ENCODE data around the gene PTPRN2.

Gene PTPRN2

DNA sequence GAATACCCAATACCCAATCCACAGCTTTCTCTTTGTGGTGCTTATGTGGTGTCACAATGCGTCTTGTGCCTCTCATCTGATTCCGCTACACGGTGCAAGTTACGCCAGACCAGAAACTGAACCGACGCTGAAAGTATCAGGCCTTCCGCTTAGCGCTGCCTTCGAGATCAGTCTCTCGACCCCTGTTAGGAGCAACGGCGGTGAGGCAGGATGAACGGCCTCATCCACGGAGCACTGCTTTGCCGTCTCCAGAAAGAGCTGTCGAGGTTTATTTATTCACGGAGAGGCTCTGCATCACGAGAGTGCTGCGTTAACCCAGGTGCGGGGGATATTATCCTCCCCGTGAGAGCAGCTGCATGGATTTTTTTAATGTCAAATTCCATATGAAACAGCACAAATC is 786.5 kb downstream of the PTPRN2 start:
- H3K4me3 ChIP-seq (ENCODE audit: low read depth, low read length), result no peak overlapping the region

DNA sequence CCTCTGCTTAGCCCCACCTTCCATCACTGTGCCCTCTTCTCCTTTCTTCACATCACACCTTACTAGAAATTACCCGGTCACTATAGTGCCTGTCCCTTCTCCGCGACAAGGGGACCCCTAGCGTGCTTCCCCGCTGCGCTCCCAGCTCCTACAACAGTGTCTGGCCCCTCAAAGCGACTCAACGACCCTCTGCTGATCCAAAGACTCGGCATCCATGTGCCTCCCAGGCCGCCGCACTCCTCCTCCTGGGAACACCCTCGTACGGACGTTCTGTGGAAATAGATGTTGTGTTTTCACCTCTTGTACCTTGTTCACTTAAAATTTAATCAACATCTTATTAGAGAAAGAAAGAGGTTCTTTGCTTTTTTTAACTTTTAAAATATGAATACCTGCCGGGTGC is 787.3 kb downstream of the PTPRN2 start:
- H3K4me3 ChIP-seq (ENCODE audit: low read depth, low read length), result no peak overlapping the region

DNA sequence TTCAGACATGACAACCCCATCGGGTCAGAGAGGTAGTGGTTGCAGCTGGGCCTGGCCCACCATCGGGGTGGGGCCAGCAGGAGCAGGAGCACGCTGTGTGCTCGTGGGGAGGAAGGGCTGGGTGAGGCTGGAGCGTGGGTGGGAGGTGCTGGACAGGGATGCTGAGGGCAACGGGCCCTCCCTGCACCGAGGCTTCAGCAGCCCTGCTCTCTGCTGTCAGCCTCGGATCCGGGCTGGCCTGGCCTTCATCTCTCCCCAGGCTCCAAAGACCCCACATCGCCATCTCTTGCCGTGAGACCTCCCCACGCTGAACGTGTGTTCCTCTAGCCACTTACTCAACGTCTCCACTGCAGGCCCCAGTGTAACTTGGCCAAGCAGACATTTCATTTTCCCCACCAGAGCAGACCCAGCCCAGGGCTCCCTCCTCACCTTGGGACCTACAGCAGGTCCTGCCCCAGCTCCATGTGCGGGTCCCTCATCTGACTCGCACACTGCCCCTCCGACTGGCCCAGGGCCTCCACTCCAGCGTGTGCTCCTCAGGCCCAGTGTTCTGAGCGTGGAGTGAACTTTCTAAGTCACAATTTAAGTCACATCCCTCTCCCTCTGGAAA is 788.4 kb downstream of the PTPRN2 start:
- no peak overlapping the region for H3K4me3 ChIP-seq (ENCODE audit: low read depth, low read length)

DNA sequence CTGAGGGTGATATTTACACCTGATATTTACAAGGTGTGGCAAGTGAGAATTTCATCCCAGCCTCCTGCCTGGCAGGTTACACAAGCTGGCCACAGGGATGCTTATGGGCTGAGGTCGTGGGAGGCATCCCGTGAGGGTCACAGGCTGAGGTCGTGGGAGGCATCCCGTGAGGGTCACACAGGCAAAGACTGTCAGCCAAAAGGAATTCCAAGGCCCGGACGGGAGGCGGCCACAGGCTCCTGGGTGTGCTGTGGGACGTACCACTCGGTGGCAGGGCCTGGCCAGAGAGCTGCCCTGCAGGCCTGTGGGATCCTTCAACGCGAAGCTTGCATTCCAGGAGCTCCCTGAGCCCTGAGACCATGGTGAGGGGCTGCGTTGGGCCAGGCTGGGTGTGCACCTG is 790.3 kb downstream of the PTPRN2 start:
- no peak overlapping the region for H3K4me3 ChIP-seq (ENCODE audit: low read depth, low read length)

DNA sequence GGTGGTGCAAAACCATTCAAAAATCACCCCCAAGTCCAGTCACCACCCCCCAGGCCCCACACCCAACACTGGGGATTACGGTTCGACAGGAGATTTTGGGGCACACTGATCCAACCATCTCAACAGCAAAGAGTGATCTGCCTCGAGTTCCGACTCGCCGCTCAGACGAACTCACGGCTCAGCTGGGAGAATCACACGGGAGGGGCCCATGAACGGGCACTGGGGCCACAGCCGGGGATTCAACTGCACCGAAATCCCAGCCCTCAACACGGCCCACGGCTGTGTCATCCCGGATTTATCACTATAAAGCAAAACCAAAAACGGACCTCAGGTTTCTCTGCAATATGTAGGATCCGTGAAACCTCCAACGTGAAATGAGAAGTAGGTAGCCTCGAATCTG is 790.8 kb downstream of the PTPRN2 start:
- no peak overlapping the region for H3K4me3 ChIP-seq (ENCODE audit: low read depth, low read length)

DNA sequence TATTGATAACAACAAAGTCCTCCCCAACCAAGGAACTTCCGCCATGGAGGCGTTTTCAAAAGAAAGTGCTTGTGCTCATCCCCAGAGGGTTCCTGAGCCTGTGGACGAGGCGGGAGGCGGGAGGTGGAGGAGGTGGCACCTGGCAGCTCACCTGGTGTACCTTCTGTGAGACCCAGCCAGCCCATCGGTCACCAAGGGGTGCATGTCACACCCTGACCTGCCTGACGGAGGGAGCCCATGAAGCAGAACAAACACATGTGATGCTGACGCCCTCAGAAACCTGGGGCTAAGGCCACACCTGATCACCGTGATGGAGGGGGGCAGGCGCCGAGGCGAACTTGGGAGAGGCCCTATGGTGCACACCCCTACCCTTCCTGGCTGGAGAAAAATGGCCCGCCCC is 792.0 kb downstream of the PTPRN2 start:
- no peak overlapping the region for H3K4me3 ChIP-seq (ENCODE audit: low read depth, low read length)

DNA sequence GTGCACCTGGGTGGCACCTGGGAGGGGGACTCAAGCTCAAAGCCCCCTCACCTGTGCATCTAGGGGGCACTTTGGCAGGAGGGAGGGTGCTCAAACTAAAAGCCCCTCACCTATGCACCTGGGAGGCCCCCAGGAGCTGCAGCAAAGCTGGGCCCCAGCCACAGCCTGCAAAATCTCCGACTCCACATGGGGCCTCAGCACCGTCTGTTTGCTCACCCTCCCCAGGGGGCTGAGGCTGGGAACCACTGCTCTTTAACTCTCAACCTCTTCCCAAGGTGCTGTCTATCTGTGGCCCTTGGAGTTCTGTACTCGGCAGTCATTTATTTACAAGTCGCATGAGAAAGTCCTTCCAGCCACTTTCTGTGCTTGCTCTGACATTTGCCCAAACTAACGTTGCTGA is 792.4 kb downstream of the PTPRN2 start:
- H3K4me3 ChIP-seq (ENCODE audit: low read depth, low read length), result no peak overlapping the region

DNA sequence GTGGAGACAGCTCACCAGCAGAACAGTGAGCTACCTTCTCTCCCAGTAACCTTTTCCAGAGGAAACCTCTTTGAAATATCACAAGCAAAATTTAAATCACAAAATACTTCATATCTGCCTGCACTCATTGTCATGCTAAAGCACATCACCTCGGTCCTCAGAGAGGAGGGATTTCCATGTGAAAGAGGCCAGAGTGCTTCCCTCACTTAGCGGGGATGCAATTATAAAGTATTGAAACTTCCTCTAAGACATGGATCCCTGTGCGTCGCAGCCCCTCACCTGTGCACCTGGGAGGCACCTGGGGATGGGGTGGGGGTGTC is 792.9 kb downstream of the PTPRN2 start:
- no peak overlapping the region for H3K4me3 ChIP-seq (ENCODE audit: low read depth, low read length)

DNA sequence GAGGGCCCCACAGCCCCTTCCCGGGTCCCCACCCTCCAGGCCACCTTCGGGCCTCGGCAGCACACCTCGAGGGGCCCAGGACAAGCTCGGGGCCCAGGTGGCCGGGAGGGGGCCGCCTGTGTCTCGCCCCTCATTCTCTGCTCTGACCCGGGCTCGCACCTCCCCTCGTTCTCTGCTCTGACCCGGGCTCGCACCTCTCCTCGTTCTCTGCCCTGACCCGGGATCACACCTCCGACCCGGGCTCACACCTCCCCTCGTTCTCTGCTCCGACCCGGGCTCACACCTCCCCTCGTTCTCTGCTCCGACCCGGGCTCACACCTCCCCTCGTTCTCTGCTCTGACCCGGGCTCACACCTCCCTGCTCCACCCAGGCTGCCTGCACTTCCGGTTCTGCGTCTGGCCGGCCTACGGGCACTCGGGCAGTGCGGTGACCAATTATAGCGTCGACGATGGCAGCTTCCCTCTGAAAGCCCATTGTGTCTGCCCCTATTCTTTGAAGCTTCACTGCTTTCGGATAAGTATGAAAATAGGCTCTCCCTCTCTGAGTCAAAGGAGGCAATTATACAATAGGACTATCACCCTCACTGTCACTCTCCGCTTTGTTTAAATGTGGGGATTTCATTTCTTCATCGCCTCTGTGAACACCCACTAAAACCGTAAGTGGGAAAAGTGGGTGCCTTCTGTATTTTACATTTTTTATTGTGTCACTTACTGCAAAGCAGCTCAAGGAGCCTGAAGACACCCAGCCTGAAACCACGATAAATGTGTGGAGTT is 793.5 kb downstream of the PTPRN2 start:
- H3K4me3 ChIP-seq (ENCODE audit: low read depth, low read length), result no peak overlapping the region

DNA sequence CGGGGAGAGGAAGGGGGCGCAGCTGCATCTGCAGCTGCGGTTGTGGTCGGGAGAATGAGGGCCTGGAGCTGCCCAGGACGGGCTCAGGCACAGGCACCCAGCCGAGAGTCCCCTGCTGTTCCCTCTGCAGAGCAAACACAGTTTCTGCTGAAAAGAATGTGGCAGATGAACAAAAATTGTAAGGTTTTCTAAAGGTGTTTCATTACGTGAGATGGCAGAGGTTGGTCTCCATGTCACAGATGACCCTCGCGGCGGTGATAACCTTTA is 794.6 kb downstream of the PTPRN2 start:
- no peak overlapping the region for H3K4me3 ChIP-seq (ENCODE audit: low read depth, low read length)

DNA sequence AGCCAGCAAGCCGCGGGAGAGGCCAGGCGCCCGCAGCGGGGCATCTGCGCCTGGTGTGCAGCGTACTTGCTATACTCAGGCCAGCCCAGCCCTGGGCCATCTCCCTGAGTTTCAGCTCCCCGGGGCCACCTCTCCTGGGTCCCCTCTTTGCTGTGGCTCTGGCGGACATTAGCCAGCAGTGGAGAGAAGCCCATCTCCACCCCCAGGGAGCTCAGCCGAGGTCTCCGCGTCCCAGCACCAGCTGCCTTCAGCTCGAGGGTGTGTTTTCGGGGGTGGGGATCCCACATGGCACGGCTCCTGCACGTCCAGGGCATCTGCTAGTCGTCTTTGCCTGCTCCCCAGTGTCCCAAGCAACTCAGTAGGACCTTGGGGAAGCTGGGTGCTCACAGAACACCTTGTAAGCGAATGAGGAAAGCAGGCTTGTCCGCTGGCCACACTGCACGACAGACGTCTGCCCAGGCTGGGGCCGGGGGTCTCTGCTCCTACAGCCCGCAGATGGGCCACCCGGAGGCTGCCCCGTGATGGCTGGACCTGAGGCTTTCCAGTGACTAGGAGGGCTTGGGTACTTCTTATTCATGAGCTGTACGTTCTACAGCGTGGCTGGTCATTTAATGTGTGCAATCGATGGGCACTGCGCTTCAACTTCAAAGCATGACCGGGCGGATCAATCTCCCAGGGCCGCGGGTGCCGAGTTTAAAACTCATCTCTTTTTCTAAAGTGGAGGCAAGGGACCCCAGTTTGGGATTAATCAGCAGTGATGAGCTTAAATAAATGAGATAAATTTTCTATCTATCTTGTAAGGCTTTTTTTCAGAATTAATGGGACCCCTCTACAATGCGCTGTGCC is 795.2 kb downstream of the PTPRN2 start:
- H3K4me3 ChIP-seq (ENCODE audit: low read depth, low read length), result no peak overlapping the region

DNA sequence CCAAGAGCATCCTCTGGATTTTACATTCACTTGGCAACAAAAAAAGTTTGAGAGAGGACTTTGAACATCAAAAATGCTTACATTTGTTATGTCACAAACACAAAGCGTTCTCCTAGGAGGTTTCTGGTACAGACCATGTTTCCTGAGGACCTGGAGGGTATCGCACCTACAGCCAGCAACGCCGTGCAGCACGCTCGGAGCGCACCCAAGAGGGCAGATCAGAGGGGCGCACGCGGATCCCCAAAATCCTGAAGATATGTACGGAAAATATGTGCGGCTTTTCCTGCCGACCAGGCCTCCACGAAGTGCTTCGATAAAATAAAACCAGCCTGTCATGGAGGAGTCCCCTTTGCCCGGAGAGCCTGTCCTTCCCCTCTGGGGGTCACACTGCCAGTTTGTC is 796.0 kb downstream of the PTPRN2 start:
- H3K4me3 ChIP-seq (ENCODE audit: low read depth, low read length), result no peak overlapping the region

DNA sequence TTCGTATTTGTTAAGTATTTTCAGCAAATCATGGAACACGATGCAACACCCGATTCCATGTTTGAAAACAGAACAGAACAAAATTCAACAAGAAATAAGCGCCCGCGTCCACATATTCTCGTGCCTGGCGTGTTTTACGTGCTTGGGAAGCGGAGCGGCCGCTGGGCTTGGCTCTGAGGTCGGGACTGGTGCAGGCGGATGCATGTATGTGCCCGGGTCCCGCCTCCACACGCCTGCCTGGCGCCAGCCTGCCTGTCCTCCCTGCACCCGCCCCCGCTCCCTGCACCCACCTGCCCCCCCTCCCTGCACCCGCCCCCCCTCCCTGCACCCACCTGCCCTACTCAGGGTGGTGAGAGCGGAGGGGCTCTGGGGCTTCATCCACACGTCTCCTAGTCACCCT is 796.4 kb downstream of the PTPRN2 start:
- H3K4me3 ChIP-seq (ENCODE audit: low read depth, low read length), result no peak overlapping the region

DNA sequence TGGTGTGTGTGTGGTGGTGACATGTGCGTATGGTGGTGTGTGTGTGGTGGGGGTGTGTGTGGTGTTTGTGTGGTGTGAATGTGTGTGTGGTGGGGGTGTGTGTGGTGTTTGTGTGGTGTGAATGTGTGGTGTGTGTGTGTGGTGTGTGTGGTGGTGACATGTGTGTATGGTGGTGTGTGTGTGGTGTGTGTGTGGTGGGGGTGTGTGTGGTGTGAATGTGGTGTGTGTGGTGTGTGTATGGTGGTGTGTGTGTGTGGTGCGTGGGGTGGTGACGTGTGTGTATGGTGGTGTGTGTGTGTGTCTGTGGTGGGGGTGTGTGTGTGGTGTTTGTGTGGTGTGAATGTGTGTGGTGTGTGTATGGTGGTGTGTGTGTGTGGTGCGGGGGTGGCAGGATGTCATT is 797.7 kb downstream of the PTPRN2 start:
- H3K4me3 ChIP-seq (ENCODE audit: low read depth, low read length), result no peak overlapping the region

DNA sequence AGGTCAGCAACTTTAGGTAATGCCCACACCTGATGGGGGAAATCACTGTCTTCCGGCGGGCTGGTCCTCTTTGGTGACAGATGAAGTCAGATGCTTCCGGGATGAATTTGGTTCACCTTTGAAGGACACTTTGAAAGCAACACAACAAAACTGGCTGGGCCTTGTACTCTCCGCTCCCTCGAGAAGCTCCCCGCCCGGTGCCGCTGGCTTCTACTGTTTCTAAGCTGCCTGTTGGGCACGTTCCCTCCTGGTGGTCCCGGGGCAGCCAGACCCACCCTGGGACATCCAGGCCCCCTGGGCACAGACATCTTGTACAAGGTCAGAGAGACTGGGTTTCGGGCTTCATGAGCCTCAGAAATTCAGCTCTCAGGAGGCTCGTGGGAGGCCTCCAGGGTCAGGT is 798.5 kb downstream of the PTPRN2 start:
- no peak overlapping the region for H3K4me3 ChIP-seq (ENCODE audit: low read depth, low read length)

DNA sequence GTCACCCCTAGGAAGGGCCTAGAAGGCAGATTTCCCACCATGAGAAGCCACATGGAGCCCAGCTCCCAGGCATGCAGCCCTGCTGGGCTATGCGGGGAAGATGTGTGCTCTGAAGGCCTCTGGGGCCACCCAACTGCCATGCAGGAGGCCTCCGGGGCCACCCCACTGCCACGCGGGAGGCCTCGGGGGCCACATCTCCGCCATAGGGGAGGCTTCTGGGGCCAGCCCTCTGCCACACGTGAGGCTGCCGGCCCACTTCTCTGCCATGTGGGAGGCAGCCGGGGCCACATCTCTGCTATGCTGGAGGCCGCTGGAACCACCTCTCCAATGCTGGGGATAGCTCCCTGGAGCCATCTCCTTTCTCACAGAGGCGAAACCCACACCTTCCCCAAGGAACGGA is 799.0 kb downstream of the PTPRN2 start:
- no peak overlapping the region for H3K4me3 ChIP-seq (ENCODE audit: low read depth, low read length)

DNA sequence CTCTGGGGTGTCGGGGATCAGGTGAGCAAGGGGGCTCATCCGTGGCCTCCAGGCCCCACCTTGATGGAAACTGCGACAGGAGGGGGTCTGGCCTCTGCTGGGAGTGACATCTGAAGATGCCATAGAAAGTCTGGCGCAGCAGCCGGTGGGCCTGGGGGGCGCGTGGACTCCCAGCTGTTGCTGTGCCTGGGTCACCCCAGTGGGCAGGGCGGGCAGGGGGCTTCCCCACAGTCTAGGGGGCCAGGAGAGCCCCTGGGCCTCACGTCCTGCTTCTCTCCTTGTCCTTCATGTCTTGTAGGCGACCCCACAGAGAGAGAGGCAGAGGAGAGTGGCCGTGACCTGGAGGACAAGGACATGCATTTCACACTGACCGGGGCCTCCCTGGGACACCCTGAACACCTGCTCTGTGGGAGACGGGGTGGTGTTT is 800.3 kb downstream of the PTPRN2 start:
- no peak overlapping the region for H3K4me3 ChIP-seq (ENCODE audit: low read depth, low read length)

DNA sequence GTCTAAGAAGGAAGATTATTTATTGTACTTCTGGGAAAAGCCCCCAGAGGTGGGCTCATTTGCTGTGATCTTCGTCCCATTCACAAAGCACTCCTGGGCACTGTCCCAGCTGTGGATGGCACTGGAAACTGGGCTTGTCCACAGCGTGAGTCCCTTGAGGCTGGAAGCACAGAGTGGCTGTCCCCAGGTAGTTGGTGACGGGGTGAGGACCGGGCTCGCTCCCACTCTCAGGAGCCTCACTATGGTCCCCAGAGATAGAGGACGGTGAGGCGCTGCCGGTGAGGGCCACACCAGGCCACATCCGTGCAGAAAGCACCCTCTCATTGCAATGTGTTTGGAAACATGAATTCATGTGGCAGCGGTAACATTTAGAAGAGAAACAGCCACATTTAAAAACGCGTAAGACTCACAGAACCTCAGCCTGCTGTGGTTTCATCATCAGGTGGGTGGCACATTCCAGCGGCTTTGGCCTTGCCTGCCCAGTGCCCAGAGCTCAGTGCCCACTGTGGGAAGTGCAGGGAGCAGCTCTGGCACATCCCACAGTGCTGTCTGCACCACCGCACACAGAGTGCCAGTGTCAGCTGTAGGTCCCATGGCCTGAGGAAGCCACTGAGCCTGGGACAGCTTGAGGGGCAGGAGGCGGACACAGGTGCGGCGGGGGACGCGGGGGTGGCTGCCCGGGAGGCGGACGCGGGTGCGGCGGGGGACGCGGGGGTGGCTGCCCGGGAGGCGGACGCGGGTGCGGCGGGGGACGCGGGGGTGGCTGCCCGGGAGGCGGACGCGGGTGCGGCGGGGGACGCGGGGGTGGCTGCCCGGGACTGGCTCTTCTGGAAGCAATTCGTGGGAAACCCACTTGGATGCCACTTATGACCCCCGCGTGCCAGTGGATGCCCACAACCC is 801.0 kb downstream of the PTPRN2 start:
- no peak overlapping the region for H3K4me3 ChIP-seq (ENCODE audit: low read depth, low read length)

DNA sequence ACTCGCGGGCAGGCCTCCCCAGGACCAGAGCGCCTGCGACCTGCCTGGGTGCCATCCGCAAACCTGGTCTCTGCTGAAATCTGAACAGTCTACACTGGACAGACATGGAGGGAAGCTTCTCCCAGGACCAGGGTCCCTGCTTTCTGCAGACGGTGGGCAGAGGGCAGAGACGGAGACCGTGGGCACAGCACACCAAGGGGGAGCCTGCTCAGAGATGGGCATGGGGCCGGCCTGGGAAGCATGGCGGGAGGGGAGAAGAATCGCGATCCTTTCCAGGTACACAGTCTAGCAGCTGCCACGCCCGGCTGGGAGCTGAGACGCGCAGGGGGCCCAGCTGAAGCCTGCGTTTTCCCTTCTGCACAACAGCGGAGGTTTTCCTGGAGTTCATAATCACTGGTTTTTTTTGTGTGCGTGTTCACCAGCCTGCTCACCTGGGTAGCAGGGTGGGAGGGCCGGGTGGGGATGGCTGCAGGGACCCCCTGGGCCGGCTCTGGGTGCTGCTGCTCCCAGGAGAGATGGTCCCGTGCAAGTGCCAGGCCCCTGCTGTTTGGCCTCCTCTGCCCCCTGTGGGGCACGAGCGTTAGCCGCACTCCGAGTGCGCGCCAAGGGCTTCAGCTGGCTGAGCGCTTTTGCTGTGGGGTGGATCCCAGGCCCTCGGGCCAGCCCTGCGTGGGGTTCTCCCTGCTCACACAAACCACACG is 802.0 kb downstream of the PTPRN2 start:
- no peak overlapping the region for H3K4me3 ChIP-seq (ENCODE audit: low read depth, low read length)

DNA sequence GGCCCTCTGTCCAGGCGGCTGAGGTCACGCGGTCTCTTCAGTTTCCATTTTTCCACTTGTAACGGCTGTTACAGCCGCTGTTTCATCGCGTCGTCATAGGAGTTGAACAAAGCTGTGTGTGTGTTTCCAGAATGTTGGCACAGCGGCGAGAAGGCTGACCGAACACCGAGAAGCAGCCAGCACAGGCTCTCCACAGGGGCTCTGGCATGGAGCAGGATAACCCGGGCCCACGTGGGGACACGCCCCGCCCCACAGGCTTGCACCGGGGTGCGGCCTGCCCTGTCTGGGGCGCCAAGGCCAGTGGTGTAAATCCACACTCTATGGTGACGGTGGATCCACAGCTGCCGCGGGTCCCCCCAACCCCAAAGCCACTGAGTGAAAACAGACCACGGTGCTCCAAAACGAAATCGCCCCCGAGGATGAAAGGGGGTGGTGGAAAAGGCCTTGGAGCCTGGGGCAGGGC is 802.6 kb downstream of the PTPRN2 start:
- H3K4me3 ChIP-seq (ENCODE audit: low read depth, low read length), result no peak overlapping the region

Data from iPS-11a (cell line).